HG03378 (cell line): ENCODE data around the gene CPNE6.
A peak's percentile ranks its signal among the peaks of the same experiment; 100 is the strongest.
"Not testable (repeated sequence)": the region's sequence is repeated elsewhere in the genome, so short reads cannot be mapped to it uniquely, and the experiment has no call there.

Experiments used
- ATAC-seq: cut with Tn5 transposase; IDR thresholded peaks from one replicate; pipeline ENCODE4 v1.9.1; 2021; ENCODE audit warnings: mild to moderate bottlenecking, moderate library complexity; ENCODE audit not compliant: unreplicated experiment

Gene CPNE6

DNA sequence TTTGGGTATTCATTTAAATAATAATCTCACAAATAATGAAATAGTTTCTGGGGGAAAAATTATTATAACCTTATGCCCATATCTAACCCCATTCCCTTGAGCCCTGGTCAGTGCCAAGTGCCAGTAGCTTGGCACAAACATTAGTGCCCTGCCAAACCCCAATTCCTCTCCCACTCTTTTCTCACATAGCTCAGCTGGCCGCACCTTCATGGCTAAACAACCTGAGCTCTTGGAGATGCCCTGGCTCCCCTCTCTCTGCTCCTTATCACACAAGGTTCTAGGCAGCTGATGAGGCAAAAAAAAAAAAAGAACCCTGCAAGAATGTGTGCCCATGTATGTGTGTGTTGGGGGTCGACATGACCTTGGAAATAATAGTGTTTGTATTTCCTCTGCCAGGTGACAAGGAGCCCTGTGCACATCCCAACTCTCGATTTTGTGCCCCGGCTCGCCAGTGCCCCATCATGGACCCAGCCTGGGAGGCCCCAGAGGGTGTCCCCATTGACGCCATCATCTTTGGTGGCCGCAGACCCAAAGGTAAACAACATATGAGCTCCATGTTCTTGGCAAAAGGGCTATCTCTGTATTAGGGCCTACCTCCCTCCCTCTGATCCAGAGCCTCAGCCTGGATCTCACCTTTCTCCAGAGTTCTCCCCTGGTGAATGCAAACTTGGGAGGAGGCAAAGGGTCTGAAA, 31.1 kb downstream of the CPNE6 start:
- ATAC-seq: no peak

DNA sequence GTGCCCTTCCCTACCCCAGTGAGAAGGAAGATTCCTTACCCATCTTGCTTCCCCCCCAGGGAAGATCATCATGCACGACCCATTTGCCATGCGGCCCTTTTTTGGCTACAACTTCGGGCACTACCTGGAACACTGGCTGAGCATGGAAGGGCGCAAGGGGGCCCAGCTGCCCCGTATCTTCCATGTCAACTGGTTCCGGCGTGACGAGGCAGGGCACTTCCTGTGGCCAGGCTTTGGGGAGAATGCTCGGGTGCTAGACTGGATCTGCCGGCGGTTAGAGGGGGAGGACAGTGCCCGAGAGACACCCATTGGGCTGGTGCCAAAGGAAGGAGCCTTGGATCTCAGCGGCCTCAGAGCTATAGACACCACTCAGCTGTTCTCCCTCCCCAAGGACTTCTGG, 32.1 kb downstream of the CPNE6 start:
- ATAC-seq: no peak

DNA sequence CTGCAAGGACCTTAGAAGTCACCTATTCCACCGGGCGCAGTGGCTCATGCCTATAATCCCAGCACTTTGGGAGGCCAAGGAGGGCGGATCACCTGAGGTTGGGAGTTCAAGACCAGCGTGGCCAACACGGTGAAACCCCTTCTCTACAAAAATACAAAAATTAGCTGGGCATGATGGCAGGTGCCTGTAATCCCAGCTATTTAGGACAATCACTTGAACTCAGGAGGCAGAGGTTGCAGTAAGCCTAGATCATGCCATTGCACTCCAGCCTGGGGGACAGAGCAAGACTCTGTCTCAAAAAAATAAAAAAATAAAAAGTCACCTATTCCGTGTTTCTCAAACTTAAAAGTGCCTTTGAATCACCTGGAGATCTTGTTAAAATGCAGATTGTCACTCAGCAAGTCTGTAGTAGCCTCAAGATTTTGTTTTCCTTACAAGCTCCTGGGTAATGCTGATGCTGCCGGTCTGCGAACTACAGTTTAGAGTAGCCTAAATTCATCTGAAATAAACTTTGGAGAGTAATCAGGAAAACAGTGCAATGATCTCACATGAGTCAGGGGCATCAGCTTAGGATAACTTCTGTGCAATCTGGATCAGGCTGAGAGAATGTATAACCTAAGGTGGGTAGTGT, 34.4 kb downstream of the CPNE6 start:
- ATAC-seq: not testable (repeated sequence)

DNA sequence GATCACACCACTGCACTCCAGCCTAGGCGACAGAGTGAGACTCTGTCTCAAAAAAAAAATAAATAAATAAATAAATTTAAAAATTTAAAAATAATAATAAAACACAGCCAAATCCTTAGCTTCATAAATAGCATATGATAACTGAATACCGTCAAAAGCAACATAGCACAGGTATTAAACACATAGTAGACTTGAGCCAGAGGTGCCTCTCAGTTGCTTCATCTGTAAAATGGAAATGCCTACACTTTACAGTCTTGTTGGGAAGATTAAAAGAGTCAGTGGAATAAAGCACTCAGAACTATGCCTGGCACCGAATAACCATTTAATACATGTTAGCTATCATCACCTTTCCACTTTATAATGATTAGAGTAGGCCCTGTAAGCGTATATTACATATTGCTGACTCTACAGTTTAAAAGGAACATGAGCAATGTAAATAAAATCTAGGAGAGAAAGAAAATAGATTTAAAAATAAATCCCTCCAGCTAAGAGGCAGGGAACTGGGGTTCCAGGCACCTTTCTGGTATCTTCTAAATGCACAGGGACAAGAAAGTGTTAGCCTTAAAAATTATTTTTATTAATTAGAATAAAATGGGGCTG, 35.4 kb downstream of the CPNE6 start:
- no peak for ATAC-seq

DNA sequence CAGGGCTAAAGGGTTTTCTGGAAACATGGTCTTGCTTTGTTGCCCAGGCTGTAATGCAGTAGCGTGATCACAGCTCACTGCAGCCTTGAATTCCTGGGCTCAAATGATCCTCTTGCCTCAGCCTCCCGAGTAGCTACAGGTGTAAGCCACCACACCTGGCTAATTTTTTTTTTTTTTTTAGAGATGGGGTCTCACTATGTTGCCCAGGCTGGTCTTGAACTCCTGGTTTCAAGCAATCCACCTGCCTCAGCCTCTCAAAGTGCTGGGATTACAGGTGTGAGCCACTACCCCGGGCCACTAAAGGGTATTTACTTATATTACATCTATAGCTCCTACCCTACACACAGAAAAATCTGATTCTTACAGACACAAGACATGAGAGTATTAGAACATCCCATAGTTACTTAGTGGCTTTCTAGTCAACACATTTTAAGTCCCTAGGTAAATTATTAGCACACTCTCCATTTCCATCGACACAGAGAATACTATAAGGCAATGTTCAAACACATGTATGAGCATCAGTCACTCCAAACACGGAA, 37.0 kb downstream of the CPNE6 start:
- ATAC-seq: no peak

DNA sequence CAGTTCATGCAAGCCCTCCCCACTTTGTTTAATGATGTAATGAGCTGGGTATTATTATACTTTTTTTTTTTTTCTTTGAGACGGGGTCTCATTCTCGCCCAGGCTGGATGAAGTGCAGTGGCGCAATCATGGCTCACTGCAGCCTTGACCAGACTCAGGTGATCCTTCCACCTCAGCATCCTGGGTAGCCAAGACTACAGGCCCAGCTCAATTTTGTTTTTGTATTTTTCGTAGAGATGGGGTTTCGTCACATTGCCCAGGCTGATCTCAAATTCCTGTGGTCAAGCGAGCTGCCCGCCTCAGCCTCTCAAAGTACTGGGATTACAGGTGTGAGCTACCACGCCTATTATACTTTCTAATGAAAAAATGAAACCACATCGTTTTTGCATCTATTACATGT, 38.7 kb downstream of the CPNE6 start:
- ATAC-seq: no peak

DNA sequence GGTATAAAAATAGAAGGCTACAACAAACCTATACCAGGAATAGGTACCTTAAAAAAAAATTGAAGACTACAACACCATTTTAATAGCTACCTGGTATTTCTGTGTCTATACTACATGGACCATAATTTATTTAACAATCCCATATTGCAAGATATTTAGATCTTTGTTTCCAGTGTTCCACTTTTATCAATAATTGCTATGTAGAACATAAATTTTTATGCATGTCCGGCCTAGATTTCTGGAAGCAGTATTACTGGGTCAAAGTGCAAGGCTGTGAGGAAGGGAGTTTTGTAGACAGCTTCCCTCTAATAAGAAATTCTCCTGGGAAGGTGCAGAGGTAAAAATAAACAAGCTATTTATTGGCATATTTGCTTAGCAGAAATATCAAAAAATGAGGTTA, 39.2 kb downstream of the CPNE6 start:
- no peak for ATAC-seq

DNA sequence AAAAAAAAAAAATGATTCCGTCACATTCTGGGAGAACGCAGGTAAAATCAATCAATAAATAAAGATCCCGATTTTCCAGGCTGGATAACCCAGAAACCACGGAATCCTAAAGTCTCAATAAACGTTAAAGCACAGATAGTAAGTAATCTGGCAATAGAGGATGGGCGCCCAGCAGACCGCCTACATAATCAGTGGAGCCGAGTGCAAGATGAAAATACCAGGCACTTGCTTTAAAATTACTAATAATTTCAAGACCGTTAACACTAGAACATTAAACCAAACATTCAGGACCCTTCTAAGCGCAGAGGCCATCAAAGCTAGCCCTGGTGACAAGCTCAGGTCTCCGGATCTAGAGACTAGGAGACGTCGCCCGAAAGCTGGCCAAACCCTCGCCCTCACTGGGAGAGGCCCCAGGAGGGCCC, 42.0 kb downstream of the CPNE6 start:
- no peak for ATAC-seq

- ATAC-seq: peak; percentile 34
These were observed 42.6 kb downstream of the CPNE6 start for GRCh38 chr14:24113801-24114531.

- ATAC-seq: peak; percentile 89
These were observed 43.4 kb downstream of the CPNE6 start, which contains the start of the genes DCAF11 and NRL for GRCh38 chr14:24114532-24115421. DCAF11 (plus strand) TSS chr14:24114777; CDS start chr14:24115595, 818 bp downstream. NRL (minus strand) TSS chr14:24114949; CDS start chr14:24082848, 32,101 bp downstream.

DNA sequence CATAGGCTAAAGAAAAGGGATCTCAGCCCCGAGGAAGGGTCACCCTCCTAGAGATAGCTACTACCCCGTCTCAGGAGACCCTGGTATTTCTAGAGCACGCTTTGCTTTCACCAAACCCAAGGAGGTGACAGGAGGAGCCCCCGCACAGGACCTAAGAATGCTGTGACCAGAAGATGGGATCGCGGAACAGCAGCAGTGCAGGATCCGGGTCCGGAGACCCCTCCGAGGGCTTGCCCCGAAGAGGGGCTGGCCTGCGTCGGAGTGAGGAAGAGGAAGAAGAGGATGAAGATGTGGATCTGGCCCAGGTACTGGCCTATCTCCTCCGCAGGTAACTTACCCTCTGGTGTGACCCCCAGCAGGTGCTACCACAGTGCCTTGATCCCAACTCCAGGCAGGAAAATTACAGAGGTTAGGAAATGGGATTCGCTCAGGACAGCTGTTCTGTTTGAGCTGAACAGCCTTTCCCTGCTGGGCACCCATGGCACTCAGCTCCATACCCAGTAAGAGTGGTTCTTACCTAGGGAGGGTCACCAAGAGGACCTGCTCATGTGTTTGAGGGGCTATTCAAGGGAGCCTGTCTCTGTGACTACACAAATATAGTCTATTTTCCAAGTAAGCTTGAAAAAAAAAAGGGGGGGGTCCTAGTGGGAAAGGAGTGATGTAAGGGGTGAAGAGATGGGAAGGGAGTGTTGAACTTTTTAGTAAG, 44.2 kb downstream of the CPNE6 start:
- ATAC-seq: no peak

DNA sequence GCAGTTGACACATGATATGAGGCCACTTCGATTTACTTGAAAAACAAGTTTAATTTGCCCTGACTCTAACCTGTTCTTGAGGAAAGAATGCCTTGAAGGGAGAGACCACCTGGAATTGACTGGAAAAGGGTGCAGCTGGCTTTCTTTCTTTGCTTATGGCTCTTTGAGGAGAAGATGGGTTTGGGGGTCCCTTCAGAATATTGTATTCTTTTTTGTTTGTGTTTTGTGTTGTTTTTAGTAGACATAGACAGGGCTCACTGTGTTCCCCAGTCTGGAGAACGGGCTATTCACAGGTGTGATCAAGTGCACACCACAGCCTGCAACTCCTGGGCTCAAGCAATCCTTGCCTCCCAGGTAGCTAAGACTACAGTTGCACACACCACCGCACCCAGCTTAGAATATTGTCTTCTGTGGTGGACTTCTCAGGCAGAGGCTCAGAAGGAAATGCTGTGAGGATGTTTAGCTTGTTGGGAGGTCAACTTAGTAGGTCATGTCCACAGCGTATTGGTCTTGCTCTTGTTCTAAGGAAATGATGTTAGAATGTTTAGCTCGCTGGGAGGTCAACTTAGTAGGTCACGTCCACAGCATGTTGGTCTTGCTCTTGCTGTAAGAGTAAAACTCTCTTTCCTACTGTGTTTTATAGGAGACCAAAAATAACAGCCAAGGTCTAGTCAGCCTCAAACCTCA, 44.9 kb downstream of the CPNE6 start:
- no peak for ATAC-seq

DNA sequence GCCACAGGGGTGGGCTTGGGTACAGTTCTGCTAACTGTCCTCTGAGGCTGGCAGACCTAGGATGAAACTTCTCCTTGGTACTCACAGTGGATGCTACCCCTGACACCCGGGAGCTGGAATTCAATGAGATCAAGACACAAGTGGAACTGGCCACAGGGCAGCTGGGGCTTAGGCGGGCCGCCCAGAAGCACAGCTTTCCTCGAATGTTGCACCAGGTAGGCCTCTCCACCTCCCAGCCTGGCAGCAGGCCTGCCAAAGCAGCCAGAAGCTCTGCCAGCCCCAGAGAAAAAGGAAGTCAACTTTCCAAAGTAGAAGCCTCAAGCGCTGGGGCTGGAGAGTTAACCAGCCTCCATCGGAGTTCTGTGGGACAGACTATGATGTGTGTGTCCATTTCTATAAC, 45.8 kb downstream of the CPNE6 start:
- ATAC-seq: no peak

GRCh38 chr14:24119691-24120090, 48.3 kb downstream of the CPNE6 start:
- no peak for ATAC-seq

DNA sequence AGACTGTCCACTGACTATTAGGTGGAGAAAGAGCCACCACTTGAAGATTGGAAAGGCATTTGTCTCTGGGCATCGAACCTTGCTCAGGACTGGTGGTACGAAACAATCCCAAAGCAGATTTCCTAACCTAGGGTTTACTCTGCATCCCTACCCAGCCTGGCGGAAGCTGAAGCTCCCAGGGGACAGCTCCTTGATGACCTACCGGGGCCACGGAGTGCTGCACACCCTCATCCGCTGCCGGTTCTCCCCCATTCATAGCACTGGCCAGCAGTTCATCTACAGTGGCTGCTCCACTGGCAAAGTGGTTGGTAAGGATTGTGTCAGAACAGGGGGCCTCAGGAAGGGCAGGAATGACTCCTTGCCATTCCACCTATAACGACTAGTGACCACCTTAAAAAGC, 49.8 kb downstream of the CPNE6 start:
- no peak for ATAC-seq

DNA sequence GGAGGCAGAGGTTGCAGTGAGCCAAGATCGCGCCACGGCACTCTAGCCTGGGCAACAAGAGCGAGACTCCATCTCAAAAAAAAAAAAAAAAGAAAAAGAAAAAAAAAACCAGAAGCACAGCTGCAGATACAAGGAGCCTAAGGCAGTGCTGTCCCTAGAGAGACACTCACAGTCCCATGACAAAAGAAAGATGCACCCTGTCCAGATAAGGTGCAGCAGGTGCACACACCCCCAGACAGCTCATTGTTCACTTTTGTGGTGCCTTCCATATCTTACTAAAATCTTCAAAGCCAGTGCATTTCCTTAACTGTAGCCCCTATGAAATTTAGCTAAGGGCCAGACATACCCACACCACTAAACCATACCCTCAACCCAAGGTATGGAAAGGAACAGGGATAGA, 51.1 kb downstream of the CPNE6 start:
- no peak for ATAC-seq

DNA sequence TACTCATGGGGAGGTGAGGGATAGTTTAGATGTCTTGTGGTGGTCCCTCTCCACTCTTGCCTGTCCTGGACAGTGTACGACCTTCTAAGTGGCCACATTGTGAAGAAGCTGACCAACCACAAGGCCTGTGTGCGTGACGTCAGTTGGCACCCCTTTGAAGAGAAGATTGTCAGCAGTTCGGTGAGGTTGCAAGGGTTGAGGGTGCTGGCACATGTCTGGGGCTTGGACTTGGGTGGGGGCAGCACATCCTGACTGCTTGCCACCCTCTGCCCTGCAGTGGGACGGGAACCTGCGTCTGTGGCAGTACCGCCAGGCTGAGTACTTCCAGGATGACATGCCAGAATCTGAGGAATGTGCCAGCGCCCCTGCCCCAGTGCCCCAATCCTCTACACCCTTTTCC, 51.5 kb downstream of the CPNE6 start:
- no peak for ATAC-seq

- ATAC-seq: no peak
These were observed 52.4 kb downstream of the CPNE6 start for GRCh38 chr14:24123424-24124417.
